ENCODE data around the gene EHD3.

Gene EHD3

DNA sequence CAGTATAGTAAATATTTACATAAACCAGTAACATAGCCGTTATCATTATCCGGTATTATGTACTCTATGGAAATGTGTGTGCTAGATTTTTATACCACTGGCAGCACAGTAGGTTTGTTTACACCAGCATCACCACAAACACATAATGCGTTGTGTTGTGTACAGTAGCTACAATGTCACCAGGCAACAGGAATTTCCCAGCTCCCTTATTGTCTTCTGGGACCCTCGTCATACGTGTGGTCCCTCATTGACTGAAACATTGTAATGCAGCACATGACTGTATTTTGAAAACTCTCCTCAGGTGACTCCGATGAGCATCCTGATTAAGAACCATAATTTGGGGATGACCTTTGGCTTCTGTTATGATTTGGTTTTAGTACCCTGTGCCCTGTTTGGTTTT lies 31.3 kb downstream of the EHD3 start:
- Histone ChIP-seq H3K27me3 (ENCODE audit: low read length) (no peaks in the 10 kb centered on the region), H3K79me2 (ENCODE audit: insufficient read depth, low read length) (no peaks in the 10 kb centered on the region), H3K9me2 (replicated peaks; ENCODE audit: insufficient read depth, low read length) (no peaks in the 10 kb centered on the region), H3K4me3 (ENCODE audit: insufficient read depth, low read length, poor library complexity, severe bottlenecking) (no peak overlapping the region), H4K20me1 (ENCODE audit: low read depth, low read length) (no peaks in the 10 kb centered on the region), H2AFZ (ENCODE audit: low read depth, low read length, severe bottlenecking) (no peak overlapping the region), H3K36me3 (ENCODE audit: low read length) (no peaks in the 10 kb centered on the region), H3F3A (ENCODE audit: insufficient read depth) (no peaks in the 10 kb centered on the region), H3K9me3 (ENCODE audit: insufficient read depth, low read length) (no peaks in the 10 kb centered on the region), H3K4me2 (ENCODE audit: low read depth, low read length, poor library complexity, severe bottlenecking) (no peak overlapping the region), H3K27ac (ENCODE audit: low read depth, low read length) (no peak overlapping the region), H3K9ac (ENCODE audit: low read length) (no peak overlapping the region)
- TF ChIP-seq EZH2phosphoT487 (conservative IDR thresholded peaks at IDR 0.05; ENCODE audit: low read length) (no peak), CTCF (IDR thresholded peaks at IDR 0.05; ENCODE audit: insufficient read depth, low read length, poor library complexity, severe bottlenecking) (no peak)

DNA sequence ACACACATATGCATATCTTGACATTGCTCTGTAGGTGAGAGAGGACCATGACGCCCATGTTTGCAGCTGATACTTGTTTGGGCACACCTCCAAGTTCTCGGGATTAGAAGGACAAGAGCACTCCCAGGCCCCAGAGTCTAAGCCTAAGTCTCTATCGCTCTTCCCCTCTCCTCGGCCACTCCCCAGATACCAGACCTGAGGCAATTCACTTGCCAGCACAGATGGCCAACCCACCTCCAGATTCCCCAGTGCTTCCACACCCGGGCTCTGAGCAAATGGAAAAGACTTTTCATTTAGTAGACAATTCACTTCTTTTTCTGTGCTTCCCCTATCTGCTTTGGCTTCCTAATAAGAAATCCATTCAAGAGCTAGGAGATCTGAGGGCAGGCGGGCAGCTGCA lies 32.9 kb downstream of the EHD3 start:
- Histone ChIP-seq H3K27ac (ENCODE audit: low read depth, low read length) (no peak overlapping the region), H3K79me2 (ENCODE audit: insufficient read depth, low read length) (no peaks in the 10 kb centered on the region), H3F3A (ENCODE audit: insufficient read depth) (no peaks in the 10 kb centered on the region), H2AFZ (ENCODE audit: low read depth, low read length, severe bottlenecking) (no peak overlapping the region), H3K9ac (ENCODE audit: low read length) (no peak overlapping the region), H3K36me3 (ENCODE audit: low read length) (no peaks in the 10 kb centered on the region), H3K9me2 (replicated peaks; ENCODE audit: insufficient read depth, low read length) (no peaks in the 10 kb centered on the region), H3K9me3 (ENCODE audit: insufficient read depth, low read length) (no peaks in the 10 kb centered on the region), H3K27me3 (ENCODE audit: low read length) (no peaks in the 10 kb centered on the region), H3K4me2 (ENCODE audit: low read depth, low read length, poor library complexity, severe bottlenecking) (no peak overlapping the region), H3K4me3 (ENCODE audit: insufficient read depth, low read length, poor library complexity, severe bottlenecking) (no peak overlapping the region), H4K20me1 (ENCODE audit: low read depth, low read length) (no peaks in the 10 kb centered on the region)
- TF ChIP-seq EZH2phosphoT487 (conservative IDR thresholded peaks at IDR 0.05; ENCODE audit: low read length), result no peak
- no peak for TF ChIP-seq CTCF (IDR thresholded peaks at IDR 0.05; ENCODE audit: insufficient read depth, low read length, poor library complexity, severe bottlenecking)

GRCh38 chr2:31267437-31268120 lies 33.6 kb downstream of the EHD3 start:
- H3K79me2 ChIP-seq (ENCODE audit: insufficient read depth, low read length), result no peaks in the 10 kb centered on the region
- no peaks in the 10 kb centered on the region for H3K27me3 ChIP-seq (ENCODE audit: low read length)
- no peaks in the 10 kb centered on the region for H3F3A ChIP-seq (ENCODE audit: insufficient read depth)
- no peak overlapping the region for H2AFZ ChIP-seq (ENCODE audit: low read depth, low read length, severe bottlenecking)
- H3K27ac ChIP-seq (ENCODE audit: low read depth, low read length), result no peak overlapping the region
- H3K9me2 ChIP-seq (replicated peaks; ENCODE audit: insufficient read depth, low read length), result no peaks in the 10 kb centered on the region
- TF ChIP-seq CTCF (IDR thresholded peaks at IDR 0.05; ENCODE audit: insufficient read depth, low read length, poor library complexity, severe bottlenecking) (no peak), EZH2phosphoT487 (conservative IDR thresholded peaks at IDR 0.05; ENCODE audit: low read length) (no peak)
- H3K9ac ChIP-seq (ENCODE audit: low read length), result no peak overlapping the region
- no peaks in the 10 kb centered on the region for H4K20me1 ChIP-seq (ENCODE audit: low read depth, low read length)
- H3K4me2 ChIP-seq (ENCODE audit: low read depth, low read length, poor library complexity, severe bottlenecking), result no peak overlapping the region
- H3K4me3 ChIP-seq (ENCODE audit: insufficient read depth, low read length, poor library complexity, severe bottlenecking), result no peak overlapping the region
- no peaks in the 10 kb centered on the region for H3K9me3 ChIP-seq (ENCODE audit: insufficient read depth, low read length)
- no peaks in the 10 kb centered on the region for H3K36me3 ChIP-seq (ENCODE audit: low read length)

All from SU-DHL-6 (cell line).